ENCODE results near the gene VIL1.

Gene VIL1

GRCh38 chr2:218395090-218395444 lies 23.9 kb upstream of the VIL1 start:
- DNase-seq, result no peak
- Histone ChIP-seq H3K27me3 (replicated peaks; ENCODE audit: insufficient read depth, low read length) (peaks cover 24% of the 10 kb centered on the region), H3K9me3 (replicated peaks; ENCODE audit: insufficient read depth, low read length) (no peaks in the 10 kb centered on the region), H3F3A (ENCODE audit: insufficient read depth, low read length) (no peaks in the 10 kb centered on the region), H3K36me3 (replicated peaks; ENCODE audit: insufficient read depth, low read length) (no peaks in the 10 kb centered on the region), H3K79me2 (ENCODE audit: low read length) (peaks cover 2% of the 10 kb centered on the region), H3K4me3 (ENCODE audit: low read length) (no peak overlapping the region), H3K4me2 (ENCODE audit: low read depth, low read length) (peak overlapping the region; percentile 86; the same call in 1 of the 2 replicates), H3K27ac (ENCODE audit: low read length) (no peak overlapping the region), H2AFZ (ENCODE audit: low read length) (peak overlapping the region; percentile 87; the same call in 1 of the 2 replicates), H3K4me1 (ENCODE audit: low read length) (peaks cover 12% of the 10 kb centered on the region), H3K9me2 (replicated peaks; ENCODE audit: insufficient read depth, low read length) (no peaks in the 10 kb centered on the region), H3K9ac (ENCODE audit: low read length) (no peak overlapping the region), H4K20me1 (ENCODE audit: insufficient read depth, low read length) (no peaks in the 10 kb centered on the region)
- no peak for TF ChIP-seq EZH2phosphoT487 (IDR thresholded peaks at IDR 0.05; ENCODE audit: low read length)
- no peak for TF ChIP-seq EZH2 (optimal IDR thresholded peaks at IDR 0.05; ENCODE audit: low read depth, low read length)
- TF ChIP-seq CTCF (IDR thresholded peaks at IDR 0.05; ENCODE audit: low read length), result no peak

GRCh38 chr2:218395456-218395825 lies 23.5 kb upstream of the VIL1 start:
- Histone ChIP-seq H3K9me3 (replicated peaks; ENCODE audit: insufficient read depth, low read length) (no peaks in the 10 kb centered on the region), H3K36me3 (replicated peaks; ENCODE audit: insufficient read depth, low read length) (no peaks in the 10 kb centered on the region), H3K4me3 (ENCODE audit: low read length) (peak overlapping the region; percentile 95), H3K79me2 (ENCODE audit: low read length) (peaks cover 6% of the 10 kb centered on the region), H3K9ac (ENCODE audit: low read length) (peak overlapping the region; percentile 42; the same call in 1 of the 2 replicates), H3K27ac (ENCODE audit: low read length) (no peak overlapping the region; the same call in 1 of the 2 replicates), H3K4me1 (ENCODE audit: low read length) (peaks cover 12% of the 10 kb centered on the region), H2AFZ (ENCODE audit: low read length) (peak overlapping the region; percentile 87), H3K27me3 (replicated peaks; ENCODE audit: insufficient read depth, low read length) (peaks cover 24% of the 10 kb centered on the region), H4K20me1 (ENCODE audit: insufficient read depth, low read length) (no peaks in the 10 kb centered on the region), H3F3A (ENCODE audit: insufficient read depth, low read length) (no peaks in the 10 kb centered on the region), H3K4me2 (ENCODE audit: low read depth, low read length) (peak overlapping the region; percentile 86), H3K9me2 (replicated peaks; ENCODE audit: insufficient read depth, low read length) (no peaks in the 10 kb centered on the region)
- TF ChIP-seq EZH2 (optimal IDR thresholded peaks at IDR 0.05; ENCODE audit: low read depth, low read length), result no peak
- no peak for TF ChIP-seq CTCF (IDR thresholded peaks at IDR 0.05; ENCODE audit: low read length)
- TF ChIP-seq EZH2phosphoT487 (IDR thresholded peaks at IDR 0.05; ENCODE audit: low read length), result no peak
- DNase-seq, result no peak

- TF ChIP-seq EZH2phosphoT487 (IDR thresholded peaks at IDR 0.05; ENCODE audit: low read length), result no peak
- TF ChIP-seq CTCF (IDR thresholded peaks at IDR 0.05; ENCODE audit: low read length), result peak; percentile 78
- Histone ChIP-seq H3K36me3 (replicated peaks; ENCODE audit: insufficient read depth, low read length) (no peaks in the 10 kb centered on the region), H3K4me1 (ENCODE audit: low read length) (peaks cover 13% of the 10 kb centered on the region), H3K27ac (ENCODE audit: low read length) (peak overlapping the region; percentile 91), H3K4me3 (ENCODE audit: low read length) (peak overlapping the region; percentile 95), H2AFZ (ENCODE audit: low read length) (peak overlapping the region; percentile 99), H3K27me3 (replicated peaks; ENCODE audit: insufficient read depth, low read length) (peaks cover 24% of the 10 kb centered on the region), H4K20me1 (ENCODE audit: insufficient read depth, low read length) (no peaks in the 10 kb centered on the region), H3K4me2 (ENCODE audit: low read depth, low read length) (peak overlapping the region; percentile 86), H3K9ac (ENCODE audit: low read length) (peak overlapping the region; percentile 96), H3K79me2 (ENCODE audit: low read length) (peaks cover 11% of the 10 kb centered on the region), H3K9me2 (replicated peaks; ENCODE audit: insufficient read depth, low read length) (no peaks in the 10 kb centered on the region), H3K9me3 (replicated peaks; ENCODE audit: insufficient read depth, low read length) (no peaks in the 10 kb centered on the region), H3F3A (ENCODE audit: insufficient read depth, low read length) (no peaks in the 10 kb centered on the region)
- DNase-seq, result peak; percentile 96
These were observed 22.9 kb upstream of the VIL1 start for GRCh38 chr2:218395826-218396687.

Data from MM.1S (cell line).